ENCODE results near the gene LCOR. TPM values are rescaled to one million over a fixed set of nuclear protein-coding genes. Genes with fewer than 3 reads are reported as not detected.

LCOR gene
- total and polyA plus RNA-seq, 2 experiments from 2014 or later = 9.1 to 14.8 TPM

GRCh38 chr10:97016728-97017473 is 184.8 kb downstream of the LCOR start:
- no peak overlapping the region for H2AFZ ChIP-seq
- no peak overlapping the region for H3K4me2 ChIP-seq (ENCODE audit: unreplicated experiment)
- H3K27me3 ChIP-seq (replicated peaks; ENCODE audit: insufficient read depth) = peaks cover 3% of the 10 kb centered on the region
- H3K36me3 ChIP-seq (ENCODE audit: low read depth) = no peaks in the 10 kb centered on the region
- in situ Hi-C loops (cut with MboI) = no loop called here
- H4K20me1 ChIP-seq (ENCODE audit: insufficient read depth) = no peaks in the 10 kb centered on the region
- no peaks in the 10 kb centered on the region for H3K79me2 ChIP-seq (ENCODE audit: insufficient read depth)
- no peaks in the 10 kb centered on the region for H3K4me1 ChIP-seq (ENCODE audit: insufficient read depth)
- H3F3A ChIP-seq (ENCODE audit: insufficient read depth) = no peaks in the 10 kb centered on the region
- no peak overlapping the region for H3K9ac ChIP-seq
- no peak overlapping the region for H3K4me3 ChIP-seq
- H3K9me2 ChIP-seq (ENCODE audit: insufficient read depth) = no peaks in the 10 kb centered on the region
- WGBS, 2 experiments (ENCODE audit: low coverage in 1 of 2, low lambda C conversion rate in 2 of 2, missing lambda C conversion rate in 2 of 2) = 75 to 77% methylated on average over 14 to 15 of the region's 15 CpGs
- TF ChIP-seq EZH2phosphoT487 (IDR thresholded peaks at IDR 0.05; ENCODE audit: insufficient read depth, low read depth) (no peak), EZH2 (IDR thresholded peaks at IDR 0.05; ENCODE audit: insufficient read depth, poor library complexity, severe bottlenecking) (no peak)
- DNase-seq = no peak
- no peaks in the 10 kb centered on the region for H3K9me3 ChIP-seq (ENCODE audit: low read depth)
- H3K27ac ChIP-seq = no peak overlapping the region

- Histone ChIP-seq H3K9ac (no peak overlapping the region), H3K9me2 (ENCODE audit: insufficient read depth) (no peaks in the 10 kb centered on the region), H3K9me3 (ENCODE audit: low read depth) (no peaks in the 10 kb centered on the region), H3K27ac (no peak overlapping the region), H3K4me1 (ENCODE audit: insufficient read depth) (no peaks in the 10 kb centered on the region), H2AFZ (no peak overlapping the region), H3F3A (ENCODE audit: insufficient read depth) (no peaks in the 10 kb centered on the region), H4K20me1 (ENCODE audit: insufficient read depth) (no peaks in the 10 kb centered on the region), H3K79me2 (ENCODE audit: insufficient read depth) (no peaks in the 10 kb centered on the region), H3K27me3 (replicated peaks; ENCODE audit: insufficient read depth) (peaks cover 3% of the 10 kb centered on the region), H3K4me3 (no peak overlapping the region), H3K4me2 (ENCODE audit: unreplicated experiment) (no peak overlapping the region), H3K36me3 (ENCODE audit: low read depth) (no peaks in the 10 kb centered on the region)
- in situ Hi-C loops (cut with MboI) = no loop called here
- TF ChIP-seq EZH2phosphoT487 (IDR thresholded peaks at IDR 0.05; ENCODE audit: insufficient read depth, low read depth) (no peak), EZH2 (IDR thresholded peaks at IDR 0.05; ENCODE audit: insufficient read depth, poor library complexity, severe bottlenecking) (no peak)
- 68 to 73% methylated on average over 5 of the region's 5 CpGs for WGBS, 2 experiments (ENCODE audit: low coverage in 1 of 2, low lambda C conversion rate in 2 of 2, missing lambda C conversion rate in 2 of 2)
- DNase-seq = no peak
Measured at GRCh38 chr10:97017474-97017903, 185.4 kb downstream of the LCOR start.

- Histone ChIP-seq H3K4me1 (ENCODE audit: insufficient read depth) (peaks cover 2% of the 10 kb centered on the region), H3K4me2 (ENCODE audit: unreplicated experiment) (no peak overlapping the region), H3F3A (ENCODE audit: insufficient read depth) (peaks cover 3% of the 10 kb centered on the region; the same call in 1 of the 2 replicates), H3K4me3 (no peak overlapping the region), H3K9me2 (ENCODE audit: insufficient read depth) (no peaks in the 10 kb centered on the region), H3K79me2 (ENCODE audit: insufficient read depth) (no peaks in the 10 kb centered on the region), H4K20me1 (ENCODE audit: insufficient read depth) (no peaks in the 10 kb centered on the region), H3K9ac (no peak overlapping the region), H3K27me3 (replicated peaks; ENCODE audit: insufficient read depth) (peaks cover 3% of the 10 kb centered on the region), H3K36me3 (ENCODE audit: low read depth) (no peaks in the 10 kb centered on the region), H2AFZ (no peak overlapping the region), H3K27ac (no peak overlapping the region), H3K9me3 (ENCODE audit: low read depth) (no peaks in the 10 kb centered on the region)
- in situ Hi-C loops (cut with MboI) = no loop called here
- no peak for DNase-seq
- 66 to 71% methylated on average over 16 to 18 of the region's 18 CpGs for WGBS, 2 experiments (ENCODE audit: low coverage in 1 of 2, low lambda C conversion rate in 2 of 2, missing lambda C conversion rate in 2 of 2)
- no peak for TF ChIP-seq EZH2 (IDR thresholded peaks at IDR 0.05; ENCODE audit: insufficient read depth, poor library complexity, severe bottlenecking)
- TF ChIP-seq EZH2phosphoT487 (IDR thresholded peaks at IDR 0.05; ENCODE audit: insufficient read depth, low read depth) = no peak
Measured at GRCh38 chr10:97018251-97019212, 186.4 kb downstream of the LCOR start.

GRCh38 chr10:97019213-97019844 is 187.2 kb downstream of the LCOR start:
- H3K79me2 ChIP-seq (ENCODE audit: insufficient read depth) = no peaks in the 10 kb centered on the region
- H3K9me2 ChIP-seq (ENCODE audit: insufficient read depth) = no peaks in the 10 kb centered on the region
- peaks cover 11% of the 10 kb centered on the region; the same call in 1 of the 2 replicates for H3F3A ChIP-seq (ENCODE audit: insufficient read depth)
- 80 to 85% methylated on average over 12 of the region's 12 CpGs for WGBS, 2 experiments (ENCODE audit: low coverage in 1 of 2, low lambda C conversion rate in 2 of 2, missing lambda C conversion rate in 2 of 2)
- H4K20me1 ChIP-seq (ENCODE audit: insufficient read depth) = no peaks in the 10 kb centered on the region
- in situ Hi-C loops (cut with MboI) = no loop called here
- no peaks in the 10 kb centered on the region for H3K36me3 ChIP-seq (ENCODE audit: low read depth)
- H3K4me3 ChIP-seq = no peak overlapping the region
- TF ChIP-seq EZH2phosphoT487 (IDR thresholded peaks at IDR 0.05; ENCODE audit: insufficient read depth, low read depth) (no peak), EZH2 (IDR thresholded peaks at IDR 0.05; ENCODE audit: insufficient read depth, poor library complexity, severe bottlenecking) (no peak)
- H3K9me3 ChIP-seq (ENCODE audit: low read depth) = no peaks in the 10 kb centered on the region
- no peak overlapping the region for H3K4me2 ChIP-seq (ENCODE audit: unreplicated experiment)
- DNase-seq = no peak
- no peak overlapping the region for H3K9ac ChIP-seq
- no peak overlapping the region for H2AFZ ChIP-seq
- peaks cover 10% of the 10 kb centered on the region for H3K4me1 ChIP-seq (ENCODE audit: insufficient read depth)
- H3K27me3 ChIP-seq (replicated peaks; ENCODE audit: insufficient read depth) = peaks cover 3% of the 10 kb centered on the region
- no peak overlapping the region for H3K27ac ChIP-seq

Data from GM23248 (cell line).